Kidney (tissue), 14 donors: ENCODE data around the gene CNN1. TPM values are rescaled to one million over a fixed set of nuclear protein-coding genes. Genes with fewer than 3 reads are reported as not detected.
"Not testable (repeated sequence)": the region's sequence is repeated elsewhere in the genome, so short reads cannot be mapped to it uniquely, and the experiment has no call there.

Experiments
- DNase-seq, 5 donors: peaks; one replicate each; pipeline ENCODE4 v3.0.0-alpha.2; 2013 to 2020
- FAIRE-seq: peaks from 2 replicates; lab custom pipeline; 2012; peaks lifted over from hg19 to GRCh38; lab: Jason Lieb, UNC
- H3K27ac ChIP-seq, 2 donors: one replicate each; pipeline ENCODE4 v1.7.0; 2013; ENCODE audit warnings: low read depth in 2 of 2, low read length in 2 of 2, inconsistent platforms in 1 of 2
- H3K27me3 ChIP-seq: one replicate; pipeline ENCODE4 v1.7.1; 2013; ENCODE audit warnings: low read length, inconsistent platforms; ENCODE audit not compliant: control insufficient read depth, insufficient read depth
- H3K36me3 ChIP-seq, 3 donors: one replicate each; pipeline versions ENCODE4 v1.7.0 to v1.7.1; 2013; ENCODE audit warnings: low read length in 3 of 3, control low read depth in 1 of 3, inconsistent platforms in 1 of 3; ENCODE audit not compliant: insufficient read depth in 3 of 3, control insufficient read depth in 2 of 3
- H3K4me1 ChIP-seq, 3 donors: one replicate each; pipeline versions ENCODE4 v1.7.0 to v1.7.1; 2013; ENCODE audit warnings: low read length in 3 of 3, inconsistent platforms in 1 of 3, low read depth in 1 of 3; ENCODE audit not compliant: control insufficient read depth in 2 of 3, insufficient read depth in 2 of 3
- H3K4me3 ChIP-seq, 3 donors: one replicate each; pipeline versions ENCODE4 v1.7.0 to v1.8.1; 2013; ENCODE audit warnings: low read length in 3 of 3, control low read depth in 1 of 3, inconsistent platforms in 1 of 3
- H3K9ac ChIP-seq, 3 donors: one replicate each; pipeline versions ENCODE4 v1.7.0 to v1.7.1; 2013; ENCODE audit warnings: low read length in 3 of 3, control low read depth in 1 of 3, inconsistent platforms in 1 of 3
- H3K9me3 ChIP-seq, 3 donors: one replicate each; pipeline versions ENCODE4 v1.7.0 to v1.7.1; 2013; ENCODE audit warnings: low read length in 3 of 3, control low read depth in 1 of 3, inconsistent platforms in 1 of 3; ENCODE audit not compliant: control insufficient read depth in 2 of 3, insufficient read depth in 1 of 3
- intact Hi-C: fragments of 100-400 bp; cut with DNase I; formaldehyde crosslinking; loops from one replicate; pipeline ENCODE4 v1.11.1; 2022
- microRNA-seq: library from miRNA; unstranded; fragments of <30 nt; microRNA quantifications from one replicate; pipeline ENCODE4 v1.2.0, GENCODE V29; 2020
- polyA plus RNA-seq: library from polyadenylated mRNA; stranded (reverse); fragments of 350-450 nt; fragmentation: Illumina TruSeq; extraction: RNeasy Lipid Tissue Mini Kit (QIAGEN cat#74804); gene quantifications from one replicate; pipeline ENCODE4 v1.2.3, GENCODE V29; 2014; ENCODE audit warnings: low read depth, low replicate concordance; ENCODE audit not compliant: insufficient read depth
- total RNA-seq: library from RNA; stranded (reverse); fragmentation: NEBNext Ultra II Directional; extraction: Animal tissue kit (Norgen Biotek cat#: 25700); gene quantifications from one replicate; pipeline ENCODE4 v1.2.1, GENCODE V29; 2021
- TF ChIP-seq, protein P1 (sequence below): IDR thresholded peaks from 3 replicates; pipeline ENCODE4 v1.5.1; 2012; ENCODE audit warnings: mild to moderate bottlenecking, moderate library complexity, borderline replicate concordance; ENCODE audit not compliant: insufficient read depth; ENCODE audit errors: extremely low read depth
- donor health status: control.
- donor health status: control.
- donor health status: control.
- donor health status: control.
- donor health status: control.
- donor health status: DM: yes; HTN: yes; CAD: no.
- donor health status: Normal renal cell carcinoma (clear cell type).

Gene CNN1
- total and polyA plus RNA-seq, 2 donors from 2014 or later = 42.2 to 47.8 TPM

DNA sequence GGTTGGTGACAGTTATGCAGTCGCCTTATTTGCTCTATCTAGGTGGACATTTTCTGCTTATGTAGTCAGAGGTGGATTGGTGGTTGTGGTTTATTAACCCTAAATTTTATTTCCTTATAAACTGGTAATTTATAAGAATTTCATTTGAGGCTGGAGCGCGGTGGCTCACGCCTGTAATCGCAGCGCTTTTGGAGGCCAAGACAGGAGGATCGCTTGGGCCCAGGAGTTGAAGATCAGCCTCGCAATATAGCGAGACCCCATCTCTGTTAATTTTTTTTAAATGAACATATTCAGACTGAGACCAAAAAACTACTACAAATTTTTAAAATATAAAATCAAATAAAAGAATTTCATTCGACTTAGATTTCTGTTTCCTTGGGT lies 59.4 kb downstream of the CNN1 start:
- H3K27me3 ChIP-seq = no peaks in the 10 kb centered on the region
- DNase-seq = no peak

DNA sequence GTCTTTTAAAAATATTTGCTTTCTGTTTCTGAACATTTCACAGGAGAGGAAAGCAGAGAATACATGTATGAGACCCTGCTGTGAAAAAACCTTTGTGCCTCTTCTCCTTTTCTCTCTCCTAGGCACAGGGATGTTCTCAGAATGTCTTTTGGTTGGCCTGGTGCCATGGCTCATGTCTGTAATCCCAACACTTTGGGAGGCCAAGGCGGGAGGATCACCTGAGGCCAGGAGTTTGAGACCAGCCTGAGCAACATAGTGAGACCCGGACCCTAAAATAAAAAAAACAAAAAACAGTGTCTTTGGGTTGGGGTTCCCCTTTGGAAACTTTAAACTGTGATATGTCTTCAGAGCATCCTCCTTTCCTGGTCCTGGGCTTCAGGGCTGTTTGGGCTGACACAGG lies 60.1 kb downstream of the CNN1 start:
- Histone ChIP-seq H3K4me3 (peak overlapping the region in 2 of 3 donors; percentile 81 to 96), H3K27ac (no peak overlapping the region), H3K4me1 (no peaks in the 10 kb centered on the region), H3K36me3 (peaks cover 0 to 2% (median 0%) of the 10 kb centered on the region in 3 donors), H3K9me3 (no peaks in the 10 kb centered on the region), H3K27me3 (no peaks in the 10 kb centered on the region), H3K9ac (peak overlapping the region in 1 of 3 donors; percentile 34)
- no peak for DNase-seq
- FAIRE-seq = no peak
- intact Hi-C loops = no loop called here
- TF ChIP-seq, protein P1, sequence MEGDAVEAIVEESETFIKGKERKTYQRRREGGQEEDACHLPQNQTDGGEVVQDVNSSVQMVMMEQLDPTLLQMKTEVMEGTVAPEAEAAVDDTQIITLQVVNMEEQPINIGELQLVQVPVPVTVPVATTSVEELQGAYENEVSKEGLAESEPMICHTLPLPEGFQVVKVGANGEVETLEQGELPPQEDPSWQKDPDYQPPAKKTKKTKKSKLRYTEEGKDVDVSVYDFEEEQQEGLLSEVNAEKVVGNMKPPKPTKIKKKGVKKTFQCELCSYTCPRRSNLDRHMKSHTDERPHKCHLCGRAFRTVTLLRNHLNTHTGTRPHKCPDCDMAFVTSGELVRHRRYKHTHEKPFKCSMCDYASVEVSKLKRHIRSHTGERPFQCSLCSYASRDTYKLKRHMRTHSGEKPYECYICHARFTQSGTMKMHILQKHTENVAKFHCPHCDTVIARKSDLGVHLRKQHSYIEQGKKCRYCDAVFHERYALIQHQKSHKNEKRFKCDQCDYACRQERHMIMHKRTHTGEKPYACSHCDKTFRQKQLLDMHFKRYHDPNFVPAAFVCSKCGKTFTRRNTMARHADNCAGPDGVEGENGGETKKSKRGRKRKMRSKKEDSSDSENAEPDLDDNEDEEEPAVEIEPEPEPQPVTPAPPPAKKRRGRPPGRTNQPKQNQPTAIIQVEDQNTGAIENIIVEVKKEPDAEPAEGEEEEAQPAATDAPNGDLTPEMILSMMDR = no peak

More for the DNA sequence above, 59.4 kb downstream of the CNN1 start:
- FAIRE-seq = no peak
- H3K4me1 ChIP-seq = no peaks in the 10 kb centered on the region
- TF ChIP-seq, protein P1 = no peak
- peaks cover 0 to 2% (median 0%) of the 10 kb centered on the region in 3 donors for H3K36me3 ChIP-seq
- peak overlapping the region; percentile 81 to 96 (median 82) for H3K4me3 ChIP-seq
- intact Hi-C loops = no loop called here
- H3K9me3 ChIP-seq = no peaks in the 10 kb centered on the region
- H3K9ac ChIP-seq = peak overlapping the region; percentile 80 to 91 (median 85)
- peak overlapping the region in 1 of 2 donors; percentile 99 for H3K27ac ChIP-seq

DNA sequence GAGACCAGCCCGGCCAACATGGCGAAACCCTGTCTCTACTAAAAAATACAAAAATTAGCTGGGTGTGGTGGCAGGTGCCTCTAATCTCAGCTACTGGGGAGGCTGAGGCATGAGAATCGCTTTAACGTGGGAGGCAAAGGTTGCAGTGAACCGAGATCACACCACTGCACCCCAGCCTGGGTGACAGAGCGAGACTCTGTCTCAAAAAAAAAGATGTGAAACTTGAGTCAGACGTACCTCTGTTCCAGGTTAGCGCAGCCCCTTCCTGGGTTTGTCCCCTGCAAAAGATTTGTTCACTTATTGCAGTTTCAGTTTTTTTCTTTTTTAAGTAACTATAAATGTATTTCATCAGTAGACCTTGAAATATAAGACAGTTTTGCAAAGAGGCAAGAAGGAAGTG lies 61.1 kb downstream of the CNN1 start:
- H3K4me3 ChIP-seq, H3K9ac ChIP-seq, H3K27ac ChIP-seq, DNase-seq, H3K36me3 ChIP-seq, intact Hi-C loops, H3K27me3 ChIP-seq, H3K4me1 ChIP-seq, H3K9me3 ChIP-seq, FAIRE-seq: not testable (repeated sequence)

Small RNA genes lying within 50 kb of the gene (microRNA-seq; reads per million reads assigned to microRNA genes)
- gene MIR7974 = not detected

Other genes starting within 250 kb of the CNN1 start
- not detected for gene TSPAN16, start 242.7 kb upstream of the CNN1 start, total RNA-seq
- not detected for gene TSPAN16, start 242.7 kb upstream of the CNN1 start, polyA plus RNA-seq
- 80.4 TPM for gene RAB3D, start 199.2 kb upstream of the CNN1 start, total RNA-seq
- 8.3 TPM for gene RAB3D, start 199.2 kb upstream of the CNN1 start, polyA plus RNA-seq
- 150 TPM for gene TMEM205, start 192.6 kb upstream of the CNN1 start, total RNA-seq
- gene TMEM205, start 192.6 kb upstream of the CNN1 start, polyA plus RNA-seq = 417 TPM
- gene CCDC159, start 192.3 kb upstream of the CNN1 start, total RNA-seq = 28.9 TPM
- gene CCDC159, start 192.3 kb upstream of the CNN1 start, polyA plus RNA-seq = 50.7 TPM
- gene PLPPR2, start 183.4 kb upstream of the CNN1 start, total RNA-seq = 22.5 TPM
- 11.7 TPM for gene PLPPR2, start 183.4 kb upstream of the CNN1 start, polyA plus RNA-seq
- gene SWSAP1, start 164.2 kb upstream of the CNN1 start, total RNA-seq = 4.1 TPM
- 6.2 TPM for gene SWSAP1, start 164.2 kb upstream of the CNN1 start, polyA plus RNA-seq
- 23.6 TPM for gene EPOR, start 154.5 kb upstream of the CNN1 start, total RNA-seq
- 20.4 TPM for gene EPOR, start 154.5 kb upstream of the CNN1 start, polyA plus RNA-seq
- gene RGL3, start 119.5 kb upstream of the CNN1 start, total RNA-seq = 126 TPM
- 56.9 TPM for gene RGL3, start 119.5 kb upstream of the CNN1 start, polyA plus RNA-seq
- gene ODAD3, start 103.7 kb upstream of the CNN1 start, total RNA-seq = 1.5 TPM
- gene ODAD3, start 103.7 kb upstream of the CNN1 start, polyA plus RNA-seq = 7.1 TPM
- gene PRKCSH, start 103.2 kb upstream of the CNN1 start, total RNA-seq = 278 TPM
- 182 TPM for gene PRKCSH, start 103.2 kb upstream of the CNN1 start, polyA plus RNA-seq
- 0.22 TPM for gene ELAVL3, start 57.8 kb upstream of the CNN1 start, total RNA-seq
- not detected for gene ELAVL3, start 57.8 kb upstream of the CNN1 start, polyA plus RNA-seq
- 11.5 TPM for gene ZNF653, start 33.0 kb upstream of the CNN1 start, total RNA-seq
- gene ZNF653, start 33.0 kb upstream of the CNN1 start, polyA plus RNA-seq = 10.8 TPM
- gene ECSIT, start 9.7 kb upstream of the CNN1 start, total RNA-seq = 33.8 TPM
- gene ECSIT, start 9.7 kb upstream of the CNN1 start, polyA plus RNA-seq = 83.4 TPM
- 47.5 TPM for gene ELOF1, start 20.4 kb downstream of the CNN1 start, total RNA-seq
- 72.4 TPM for gene ELOF1, start 20.4 kb downstream of the CNN1 start, polyA plus RNA-seq
- 13.8 TPM for gene ACP5, start 38.8 kb downstream of the CNN1 start, total RNA-seq
- gene ACP5, start 38.8 kb downstream of the CNN1 start, polyA plus RNA-seq = 93.3 TPM
- gene ZNF627, start 58.6 kb downstream of the CNN1 start, total RNA-seq = 20.8 TPM
- 8.4 TPM for gene ZNF627, start 58.6 kb downstream of the CNN1 start, polyA plus RNA-seq
- 12.5 TPM for gene ZNF823, start 200.1 kb downstream of the CNN1 start, total RNA-seq
- gene ZNF823, start 200.1 kb downstream of the CNN1 start, polyA plus RNA-seq = 5.6 TPM
- 19.3 TPM for gene ZNF441, start 228.1 kb downstream of the CNN1 start, total RNA-seq
- 4.4 TPM for gene ZNF441, start 228.1 kb downstream of the CNN1 start, polyA plus RNA-seq